GM12878 (cell line): ENCODE results near the gene BCL2. TPM values are rescaled to one million over a fixed set of nuclear protein-coding genes. Genes with fewer than 3 reads are reported as not detected.

Source experiments
- ATAC-seq: fragments of 200-7000 bp; cut with Tn5 transposase; 3 replicates; pipeline ENCODE4 v1.9.1; 2020; ENCODE audit warnings: mild to moderate bottlenecking, moderate library complexity
- BruUV-seq: library from RNA; stranded (reverse); fragments of 400-500 nt; replicated peaks from 2 replicates; lab custom pipeline; 2021; lab: Mats Ljungman, UMichigan
- CTCF ChIA-PET: fragments of 300-600 bp; sonication (Branson Sonifier 250); formaldehyde crosslinking; extraction: SDS; loops from one replicate; lab custom pipeline; 2021; ENCODE audit warnings: inconsistent platforms; lab: Yijun Ruan, JAX
- POLR2A ChIA-PET: fragments of 350-600 bp; formaldehyde crosslinking; extraction: SDS; loops from one replicate; lab custom pipeline; 2021; ENCODE audit warnings: inconsistent platforms; lab: Charles Lee
- RAD21 ChIA-PET: fragments of 300-600 bp; sonication (Branson Sonifier 250); formaldehyde crosslinking; loops from one replicate; lab custom pipeline; 2023; ENCODE audit warnings: antibody characterized with exemption; ENCODE audit not compliant: unreplicated experiment; lab: Charles Lee
- SMC1A ChIA-PET: fragments of 300-600 bp; sonication (Branson Sonifier 250); formaldehyde crosslinking; loops from one replicate; lab custom pipeline; 2023; ENCODE audit not compliant: unreplicated experiment, uncharacterized antibody; lab: Charles Lee
- DNase-seq: peaks from one replicate; pipeline ENCODE4 v3.0.0-alpha.2; 2011; ENCODE audit warnings: low read depth, low spot score
- FAIRE-seq: peaks from 3 replicates; lab custom pipeline; 2011; peaks lifted over from hg19 to GRCh38; lab: Jason Lieb, UNC
- H2AFZ ChIP-seq: 2 replicates; pipeline ENCODE4 v1.6.0; 2011; ENCODE audit warnings: low read depth, low read length, control low read depth; ENCODE audit not compliant: control insufficient read depth
- H3K27ac ChIP-seq: 2 replicates; pipeline ENCODE4 v1.5.1; 2011; ENCODE audit warnings: control low read depth; ENCODE audit not compliant: control insufficient read depth, insufficient read depth
- H3K27me3 ChIP-seq, 2 experiments: replicated peaks in 1 of 2; 2 replicates each; pipeline versions ENCODE4 v1.6.0 to v1.6.1; 2011; ENCODE audit warnings: low read length in 1 of 2; ENCODE audit not compliant: control insufficient read depth in 2 of 2, insufficient read depth in 2 of 2
- H3K36me3 ChIP-seq, 2 experiments: 2 replicates each; pipeline ENCODE4 v1.5.1; 2011; ENCODE audit warnings: low read length in 1 of 2; ENCODE audit not compliant: control insufficient read depth in 2 of 2, insufficient read depth in 2 of 2
- H3K4me1 ChIP-seq: 2 replicates; pipeline ENCODE4 v1.6.1; 2011; ENCODE audit warnings: mild to moderate bottlenecking, low read length, moderate library complexity, mixed read lengths; ENCODE audit not compliant: control insufficient read depth, insufficient read depth
- H3K4me2 ChIP-seq: 2 replicates; pipeline ENCODE4 v1.6.0; 2011; ENCODE audit warnings: control low read depth; ENCODE audit not compliant: control insufficient read depth, insufficient read depth
- H3K4me3 ChIP-seq: fragments of 200-600 bp; sonication (generic); 2 replicates; pipeline ENCODE4 v1.5.1; 2016
- H3K79me2 ChIP-seq: 2 replicates; pipeline ENCODE4 v1.6.0; 2011; ENCODE audit warnings: low read length; ENCODE audit not compliant: control insufficient read depth, insufficient read depth
- H3K9ac ChIP-seq: 2 replicates; pipeline ENCODE4 v1.8.0; 2011; ENCODE audit warnings: low read length, control low read depth, mixed read lengths; ENCODE audit not compliant: control insufficient read depth, insufficient read depth
- H3K9me3 ChIP-seq: replicated peaks from 3 replicates; pipeline ENCODE4 v1.5.1; 2011; ENCODE audit warnings: mild to moderate bottlenecking, low read length; ENCODE audit not compliant: control insufficient read depth, insufficient read depth
- H4K20me1 ChIP-seq: 2 replicates; pipeline ENCODE4 v1.6.0; 2011; ENCODE audit not compliant: control insufficient read depth, insufficient read depth
- BHLHE40 ChIP-seq, 2 experiments: fragments of 450-650 bp in 1 of 2; IDR thresholded peaks; 2 replicates each; pipeline ENCODE4 v1.6.1; 2011 to 2017; ENCODE audit warnings: low read depth in 2 of 2, borderline replicate concordance in 1 of 2, improper control_type of control experiment in 1 of 2, low read length in 1 of 2, mild to moderate bottlenecking in 1 of 2
- CHD1 ChIP-seq: IDR thresholded peaks from 2 replicates; pipeline ENCODE4 v1.6.1; 2012; ENCODE audit warnings: low read depth, low read length, improper control_type of control experiment
- CUX1 ChIP-seq: IDR thresholded peaks from 2 replicates; pipeline ENCODE4 v1.6.1; 2012; ENCODE audit warnings: improper control_type of control experiment, low read depth, low read length; ENCODE audit not compliant: insufficient replicate concordance
- EGR1 ChIP-seq, 2 experiments: IDR thresholded peaks; 1 replicate in 1 of 2; 2 replicates in 1 of 2; pipeline ENCODE4 v1.6.1; 2011 to 2012; ENCODE audit warnings: low read depth in 2 of 2, low read length in 2 of 2, borderline replicate concordance in 1 of 2, mild to moderate bottlenecking in 1 of 2, moderate library complexity in 1 of 2
- KAT2A ChIP-seq: conservative IDR thresholded peaks from 2 replicates; pipeline ENCODE4 v1.6.1; 2011; ENCODE audit warnings: low read depth, low read length; ENCODE audit not compliant: control insufficient read depth
- NFYA ChIP-seq: IDR thresholded peaks from 2 replicates; pipeline ENCODE4 v1.6.1; 2011; ENCODE audit warnings: low read depth, mild to moderate bottlenecking, low read length, improper control_type of control experiment, borderline replicate concordance
- RAD51 ChIP-seq: fragments of 450-650 bp; IDR thresholded peaks from 2 replicates; pipeline ENCODE4 v1.6.1; 2016; ENCODE audit warnings: moderate library complexity, mild to moderate bottlenecking, inconsistent platforms
- SMAD1 ChIP-seq: fragments of 450-650 bp; IDR thresholded peaks from 2 replicates; pipeline ENCODE4 v1.6.1; 2018; ENCODE audit warnings: mild to moderate bottlenecking, low read depth; ENCODE audit not compliant: partially characterized antibody
- SUPT20H ChIP-seq: IDR thresholded peaks from 2 replicates; pipeline ENCODE4 v1.6.1; 2011; ENCODE audit warnings: low read depth, mild to moderate bottlenecking, low read length, moderate library complexity, borderline replicate concordance; ENCODE audit not compliant: control insufficient read depth
- WGBS: methylation state at CpG from one replicate; pipeline ENCODE4 v1.1.6; 2016; ENCODE audit warnings: low lambda C conversion rate; ENCODE audit not compliant: insufficient replicate concordance, insufficient coverage; ENCODE audit errors: missing lambda C conversion rate; 5-methylcytosine and 5-hydroxymethylcytosine counted together
- in situ Hi-C: fragments of 300-500 bp; cut with MboI; formaldehyde crosslinking; loops from 9 replicates; pipeline ENCODE4 v1.14.3; 2018; ENCODE audit warnings: mixed read lengths
- intact Hi-C: fragments of 100-400 bp; cut with micrococcal nuclease; formaldehyde crosslinking; loops from one replicate; pipeline ENCODE4 v1.14.2; 2022; ENCODE audit not compliant: unreplicated experiment
- polyA plus RNA-seq, 11 experiments: library from polyadenylated mRNA; depleted of rRNA in 4 of 11; unstranded in 6 of 11; stranded (reverse) in 5 of 11; fragments of >200 nt; fragmentation: Nextera tagmentation in 4 of 11; fragmentation: Illumina TruSeq in 1 of 11; extraction: Ambion mirVana in 4 of 11; extraction: Trizol in 1 of 11; gene quantifications; 1 replicate in 1 of 11; 2 replicates in 10 of 11; pipeline versions ENCODE4 v1.2.1 to v1.2.3, GENCODE V29; 2011 to 2016; ENCODE audit warnings: inconsistent platforms in 2 of 11, missing spikeins in 2 of 11, low read depth in 1 of 11
- total RNA-seq, 4 experiments: library from RNA; depleted of rRNA in 3 of 4; stranded (reverse); fragments of >200 nt in 3 of 4; fragmentation: Illumina TruSeq in 1 of 4; extraction: Trizol in 1 of 4; gene quantifications; 2 replicates each; pipeline versions ENCODE4 v1.2.1 to v1.2.3, GENCODE V29; 2013 to 2021
- TF ChIP-seq, protein P1 (sequence below): fragments of 450-650 bp; IDR thresholded peaks from 2 replicates; pipeline ENCODE4 v1.6.1; 2016; ENCODE audit warnings: mild to moderate bottlenecking, moderate library complexity, borderline replicate concordance
- TF ChIP-seq, protein P2 (sequence below): IDR thresholded peaks from 2 replicates; pipeline ENCODE4 v1.6.1; 2012; ENCODE audit warnings: low read depth, low read length, improper control_type of control experiment

BCL2 gene
- total and polyA plus RNA-seq, 10 of the 15 experiments (the other 5 are each of a cell fraction or from before 2014, with no cell fraction given): 4.1 to 47.8 (median 19.3) TPM

GRCh38 chr18:63128237-63128974, 191.2 kb downstream of the BCL2 start:
- H3K79me2 ChIP-seq: peaks cover 21% of the 10 kb centered on the region
- H3K9me3 ChIP-seq: no peaks in the 10 kb centered on the region
- H3K36me3 ChIP-seq: peaks cover 8 to 27% of the 10 kb centered on the region in 2 experiments
- intact Hi-C loops: no loop called here
- ATAC-seq (no peak), DNase-seq (no peak), FAIRE-seq (no peak)
- H3K4me1 ChIP-seq: peaks cover 13% of the 10 kb centered on the region
- CTCF ChIA-PET: interaction anchor here (0.7 to 3.2 kb wide), 5 partner anchors 24 to 195 kb away, joined by 3 to 18 read pairs (median 15); no protein-coding TSS in a partner anchor
- no peak overlapping the region for H2AFZ ChIP-seq
- BruUV-seq: no TSS peak
- no peak overlapping the region for H3K4me2 ChIP-seq
- in situ Hi-C loops: no loop called here
- SMC1A ChIA-PET: interaction anchor here (0.6 to 3.0 kb wide), 10 partner anchors 26 to 197 kb away, joined by 3 to 16 read pairs (median 4); partner anchors contain the start of gene BCL2
- H3K4me3 ChIP-seq: no peak overlapping the region
- POLR2A ChIA-PET: interaction anchor here (0.6 to 1.5 kb wide), 2 partner anchors 13 to 31 kb away, joined by 3 read pairs; no protein-coding TSS in a partner anchor
- H3K27ac ChIP-seq: no peak overlapping the region
- no peak overlapping the region for H3K9ac ChIP-seq
- H3K27me3 ChIP-seq: no peaks in the 10 kb centered on the region
- H4K20me1 ChIP-seq: no peaks in the 10 kb centered on the region
- 95% methylated on average over 9 of the region's 9 CpGs for WGBS
- RAD21 ChIA-PET: interaction anchor here (0.8 to 1.1 kb wide), 3 partner anchors 69 to 310 kb away, joined by 3 read pairs; no protein-coding TSS in a partner anchor
- no peak for TF ChIP-seq BHLHE40 (IDR thresholded peaks at IDR 0.05; ENCODE audit: borderline replicate concordance in 1 of 2, low read depth in 2 of 2, low read length in 1 of 2)
- TF ChIP-seq, protein P1, sequence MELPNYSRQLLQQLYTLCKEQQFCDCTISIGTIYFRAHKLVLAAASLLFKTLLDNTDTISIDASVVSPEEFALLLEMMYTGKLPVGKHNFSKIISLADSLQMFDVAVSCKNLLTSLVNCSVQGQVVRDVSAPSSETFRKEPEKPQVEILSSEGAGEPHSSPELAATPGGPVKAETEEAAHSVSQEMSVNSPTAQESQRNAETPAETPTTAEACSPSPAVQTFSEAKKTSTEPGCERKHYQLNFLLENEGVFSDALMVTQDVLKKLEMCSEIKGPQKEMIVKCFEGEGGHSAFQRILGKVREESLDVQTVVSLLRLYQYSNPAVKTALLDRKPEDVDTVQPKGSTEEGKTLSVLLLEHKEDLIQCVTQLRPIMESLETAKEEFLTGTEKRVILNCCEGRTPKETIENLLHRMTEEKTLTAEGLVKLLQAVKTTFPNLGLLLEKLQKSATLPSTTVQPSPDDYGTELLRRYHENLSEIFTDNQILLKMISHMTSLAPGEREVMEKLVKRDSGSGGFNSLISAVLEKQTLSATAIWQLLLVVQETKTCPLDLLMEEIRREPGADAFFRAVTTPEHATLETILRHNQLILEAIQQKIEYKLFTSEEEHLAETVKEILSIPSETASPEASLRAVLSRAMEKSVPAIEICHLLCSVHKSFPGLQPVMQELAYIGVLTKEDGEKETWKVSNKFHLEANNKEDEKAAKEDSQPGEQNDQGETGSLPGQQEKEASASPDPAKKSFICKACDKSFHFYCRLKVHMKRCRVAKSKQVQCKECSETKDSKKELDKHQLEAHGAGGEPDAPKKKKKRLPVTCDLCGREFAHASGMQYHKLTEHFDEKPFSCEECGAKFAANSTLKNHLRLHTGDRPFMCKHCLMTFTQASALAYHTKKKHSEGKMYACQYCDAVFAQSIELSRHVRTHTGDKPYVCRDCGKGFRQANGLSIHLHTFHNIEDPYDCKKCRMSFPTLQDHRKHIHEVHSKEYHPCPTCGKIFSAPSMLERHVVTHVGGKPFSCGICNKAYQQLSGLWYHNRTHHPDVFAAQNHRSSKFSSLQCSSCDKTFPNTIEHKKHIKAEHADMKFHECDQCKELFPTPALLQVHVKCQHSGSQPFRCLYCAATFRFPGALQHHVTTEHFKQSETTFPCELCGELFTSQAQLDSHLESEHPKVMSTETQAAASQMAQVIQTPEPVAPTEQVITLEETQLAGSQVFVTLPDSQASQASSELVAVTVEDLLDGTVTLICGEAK: no peak
- TF ChIP-seq RAD51: no peak
- no peak for TF ChIP-seq CHD1
- TF ChIP-seq NFYA: no peak
- TF ChIP-seq SMAD1: no peak
- no peak for TF ChIP-seq CUX1
- no peak for TF ChIP-seq KAT2A
- TF ChIP-seq, protein P2, sequence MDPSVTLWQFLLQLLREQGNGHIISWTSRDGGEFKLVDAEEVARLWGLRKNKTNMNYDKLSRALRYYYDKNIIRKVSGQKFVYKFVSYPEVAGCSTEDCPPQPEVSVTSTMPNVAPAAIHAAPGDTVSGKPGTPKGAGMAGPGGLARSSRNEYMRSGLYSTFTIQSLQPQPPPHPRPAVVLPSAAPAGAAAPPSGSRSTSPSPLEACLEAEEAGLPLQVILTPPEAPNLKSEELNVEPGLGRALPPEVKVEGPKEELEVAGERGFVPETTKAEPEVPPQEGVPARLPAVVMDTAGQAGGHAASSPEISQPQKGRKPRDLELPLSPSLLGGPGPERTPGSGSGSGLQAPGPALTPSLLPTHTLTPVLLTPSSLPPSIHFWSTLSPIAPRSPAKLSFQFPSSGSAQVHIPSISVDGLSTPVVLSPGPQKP: no peak
- TF ChIP-seq EGR1 (IDR thresholded peaks at IDR 0.05; ENCODE audit: borderline replicate concordance in 1 of 2, low read depth in 2 of 2, low read length in 2 of 2): no peak
- TF ChIP-seq SUPT20H: no peak
